HUES48 (cell line): Measurements from ENCODE around the gene SLC16A8.

Experiments
- H3K27ac ChIP-seq: one replicate; pipeline ENCODE4 v1.7.0; 2013; ENCODE audit warnings: low read depth, low read length, inconsistent platforms
- H3K27me3 ChIP-seq: 2 replicates; pipeline ENCODE4 v1.6.1; 2013; ENCODE audit warnings: mild to moderate bottlenecking, low read length; ENCODE audit not compliant: control insufficient read depth, insufficient read depth
- H3K36me3 ChIP-seq: 2 replicates; pipeline ENCODE4 v1.6.1; 2013; ENCODE audit warnings: low read length; ENCODE audit not compliant: control insufficient read depth, insufficient read depth
- H3K4me1 ChIP-seq: 2 replicates; pipeline ENCODE4 v1.6.1; 2013; ENCODE audit warnings: mild to moderate bottlenecking, low read length; ENCODE audit not compliant: control insufficient read depth, insufficient read depth
- H3K4me3 ChIP-seq: 2 replicates; pipeline ENCODE4 v1.5.1; 2013; ENCODE audit warnings: mild to moderate bottlenecking, low read depth, low read length
- H3K9ac ChIP-seq: 2 replicates; pipeline ENCODE4 v1.6.1; 2013; ENCODE audit warnings: mild to moderate bottlenecking, low read depth, low read length, moderate library complexity
- H3K9me3 ChIP-seq: 2 replicates; pipeline ENCODE4 v1.6.1; 2013; ENCODE audit warnings: low read length; ENCODE audit not compliant: control insufficient read depth, insufficient read depth

The SLC16A8 gene

DNA sequence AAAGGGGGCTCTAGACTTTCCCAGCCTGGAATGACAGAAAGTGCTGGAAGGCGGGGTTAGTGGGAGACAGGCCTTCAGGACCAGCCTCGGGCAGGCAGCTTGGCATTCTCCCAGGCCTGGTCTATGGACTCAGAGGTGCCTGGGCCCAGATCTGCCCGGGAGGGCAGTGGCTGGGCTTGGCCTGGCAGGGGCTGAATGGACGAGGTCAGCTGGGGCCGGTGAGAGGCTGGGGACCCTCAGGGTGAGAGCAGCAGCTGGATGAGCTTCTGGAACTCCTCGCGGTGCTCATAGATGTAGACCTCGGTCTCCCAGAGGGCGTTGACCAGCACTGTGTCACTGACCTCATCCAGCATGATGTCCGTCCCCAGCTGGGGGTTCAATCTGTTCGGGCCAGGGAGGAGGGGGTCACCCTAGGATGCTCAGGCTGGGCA lies 28.0 kb upstream of the SLC16A8 start:
- Histone ChIP-seq H3K4me1 (no peaks in the 10 kb centered on the region), H3K27ac (no peak overlapping the region), H3K9me3 (no peaks in the 10 kb centered on the region), H3K9ac (no peak overlapping the region), H3K4me3 (no peak overlapping the region), H3K36me3 (no peaks in the 10 kb centered on the region), H3K27me3 (peaks cover 3% of the 10 kb centered on the region; the same call in 1 of the 2 replicates)

DNA sequence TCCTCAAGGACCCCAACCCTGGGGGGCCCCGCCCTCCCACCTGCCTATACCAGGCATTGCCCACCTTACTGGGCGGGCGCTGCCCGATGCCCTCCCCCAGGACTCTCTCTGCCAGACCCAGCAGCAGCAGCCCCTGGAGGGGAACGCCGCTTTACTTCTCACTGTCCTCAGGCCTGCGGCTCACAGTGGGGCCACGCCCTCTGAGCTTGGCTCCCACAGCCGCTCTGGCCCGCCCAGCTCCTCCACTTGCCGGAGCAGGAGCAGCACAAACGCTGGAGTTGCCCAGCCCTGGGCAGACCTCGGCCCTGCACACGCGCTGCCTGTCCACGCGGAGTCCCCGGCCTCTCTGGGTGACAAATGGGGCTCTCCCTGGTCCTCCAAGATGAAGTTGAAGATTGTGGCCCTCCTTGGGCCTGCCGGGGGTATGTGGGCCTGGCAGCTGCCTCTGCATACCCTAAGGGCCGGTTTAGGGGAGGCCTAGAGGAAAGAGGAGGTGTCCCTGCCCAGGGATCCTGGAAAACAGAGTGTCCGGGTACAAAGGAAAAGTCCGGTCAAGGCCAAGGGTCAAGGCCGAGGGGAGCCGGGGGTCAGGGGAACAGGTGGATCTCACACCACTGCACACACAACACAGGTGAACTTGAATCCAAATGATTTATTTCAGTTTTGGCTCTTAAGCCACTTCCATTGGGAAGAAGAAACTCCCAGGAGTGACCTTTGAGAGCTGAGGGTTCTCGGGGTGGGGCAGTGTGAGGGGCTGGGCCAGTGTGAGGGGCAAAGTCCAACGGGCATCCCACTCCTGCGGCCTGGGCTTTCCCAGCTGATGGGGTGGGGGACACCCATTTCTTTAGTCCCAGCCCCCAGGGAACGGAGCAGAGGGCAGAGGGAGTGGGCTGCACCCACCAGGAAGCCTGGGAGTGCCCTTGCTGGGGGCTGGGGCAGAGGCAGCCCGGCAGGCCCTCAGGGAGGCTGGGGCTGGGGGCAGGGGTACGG lies 27.2 kb upstream of the SLC16A8 start:
- no peaks in the 10 kb centered on the region for H3K4me1 ChIP-seq
- no peak overlapping the region for H3K4me3 ChIP-seq
- peaks cover 3% of the 10 kb centered on the region; the same call in 1 of the 2 replicates for H3K27me3 ChIP-seq
- no peak overlapping the region for H3K27ac ChIP-seq
- H3K36me3 ChIP-seq, result no peaks in the 10 kb centered on the region
- no peaks in the 10 kb centered on the region for H3K9me3 ChIP-seq
- H3K9ac ChIP-seq, result no peak overlapping the region

DNA sequence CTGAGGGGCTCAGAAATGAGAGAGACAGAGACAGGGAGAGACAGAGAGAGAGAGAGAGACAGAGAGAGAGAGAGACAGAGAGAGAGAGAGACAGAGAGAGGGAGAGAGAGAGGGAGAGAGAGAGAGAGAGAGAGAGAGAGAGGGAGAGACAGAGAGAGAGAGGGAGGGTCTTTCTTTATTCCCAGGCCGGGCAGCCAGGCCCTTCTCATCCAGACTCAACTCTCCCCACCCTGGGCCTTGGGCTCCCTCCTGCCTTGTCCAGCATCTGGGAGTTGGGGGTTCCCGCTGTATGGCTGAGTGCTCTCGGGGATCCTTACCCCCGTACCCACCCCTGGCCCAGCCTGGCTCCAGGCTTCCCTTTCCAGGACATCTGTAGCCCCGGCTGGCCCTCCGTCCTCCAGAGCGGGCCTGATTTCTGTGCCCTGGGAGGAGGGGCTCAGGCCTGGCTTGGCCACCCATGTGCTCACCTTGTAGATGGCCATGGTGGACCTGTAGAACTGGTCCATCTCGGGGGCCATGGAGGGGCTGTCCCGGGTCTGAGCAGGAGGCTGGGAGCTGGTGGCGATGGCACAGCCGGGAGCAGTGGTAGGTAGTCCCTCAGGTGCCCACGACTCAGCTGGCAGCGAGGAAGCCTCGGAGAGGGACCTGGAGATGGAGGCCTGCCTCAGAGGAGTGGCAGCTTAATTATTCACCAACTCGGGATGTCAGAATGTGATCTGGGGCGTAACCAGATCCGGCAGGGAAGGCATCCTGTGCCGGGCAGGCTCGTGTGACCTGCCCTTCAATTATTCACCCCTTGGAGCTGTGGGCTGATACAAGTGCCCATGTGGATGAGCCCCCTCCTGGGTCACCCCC lies 26.3 kb upstream of the SLC16A8 start, which contains the start of gene BAIAP2L2:
Gene BAIAP2L2, minus strand, starts transcription at position 677 of the 855 bp plus-strand sequence. Its CDS starts 159 bp downstream, at position 518.
- no peak within 1 kb of the TSS for H3K27ac ChIP-seq
- H3K36me3 ChIP-seq, result no peaks in the 10 kb centered on the region
- no peaks in the 10 kb centered on the region for H3K4me1 ChIP-seq
- H3K27me3 ChIP-seq, result peaks cover 3% of the 10 kb centered on the region; the same call in 1 of the 2 replicates
- H3K4me3 ChIP-seq, result no peak within 1 kb of the TSS
- no peak within 1 kb of the TSS for H3K9ac ChIP-seq
- no peaks in the 10 kb centered on the region for H3K9me3 ChIP-seq

DNA sequence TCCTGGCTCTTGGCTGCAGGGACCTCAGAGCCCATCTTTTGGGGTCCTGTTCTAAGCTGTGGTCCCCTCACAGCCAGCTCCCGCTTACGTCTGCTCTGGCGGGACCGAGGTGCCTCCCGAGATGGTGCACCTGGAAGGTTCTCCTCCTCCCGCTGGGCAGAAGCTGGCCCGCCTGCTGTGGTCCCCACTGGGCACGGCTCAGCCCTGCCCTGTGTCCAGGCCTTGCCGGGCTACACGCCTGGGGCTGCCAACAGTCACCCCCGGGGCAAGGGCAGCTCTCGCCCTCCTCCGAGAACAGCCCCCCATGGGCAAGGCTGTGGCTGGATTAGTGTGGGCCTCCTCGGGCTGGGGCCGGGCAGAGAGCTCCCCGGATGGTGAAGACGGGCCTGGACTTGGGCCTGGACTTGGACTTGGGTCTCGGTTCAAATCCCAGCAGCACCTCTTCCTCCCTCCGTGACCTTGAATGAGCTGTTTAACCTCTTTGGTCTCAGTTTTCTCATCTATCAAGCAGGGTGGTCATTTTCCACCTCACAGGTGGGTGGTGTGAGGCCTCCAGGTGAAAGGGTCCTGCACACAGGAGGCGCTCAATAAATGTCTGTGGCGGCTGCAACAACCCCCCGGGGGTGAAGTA lies 25.5 kb upstream of the SLC16A8 start:
- Histone ChIP-seq H3K9ac (no peak overlapping the region), H3K36me3 (no peaks in the 10 kb centered on the region), H3K4me1 (no peaks in the 10 kb centered on the region), H3K9me3 (no peaks in the 10 kb centered on the region), H3K27me3 (peaks cover 3% of the 10 kb centered on the region; the same call in 1 of the 2 replicates), H3K4me3 (no peak overlapping the region), H3K27ac (no peak overlapping the region)

DNA sequence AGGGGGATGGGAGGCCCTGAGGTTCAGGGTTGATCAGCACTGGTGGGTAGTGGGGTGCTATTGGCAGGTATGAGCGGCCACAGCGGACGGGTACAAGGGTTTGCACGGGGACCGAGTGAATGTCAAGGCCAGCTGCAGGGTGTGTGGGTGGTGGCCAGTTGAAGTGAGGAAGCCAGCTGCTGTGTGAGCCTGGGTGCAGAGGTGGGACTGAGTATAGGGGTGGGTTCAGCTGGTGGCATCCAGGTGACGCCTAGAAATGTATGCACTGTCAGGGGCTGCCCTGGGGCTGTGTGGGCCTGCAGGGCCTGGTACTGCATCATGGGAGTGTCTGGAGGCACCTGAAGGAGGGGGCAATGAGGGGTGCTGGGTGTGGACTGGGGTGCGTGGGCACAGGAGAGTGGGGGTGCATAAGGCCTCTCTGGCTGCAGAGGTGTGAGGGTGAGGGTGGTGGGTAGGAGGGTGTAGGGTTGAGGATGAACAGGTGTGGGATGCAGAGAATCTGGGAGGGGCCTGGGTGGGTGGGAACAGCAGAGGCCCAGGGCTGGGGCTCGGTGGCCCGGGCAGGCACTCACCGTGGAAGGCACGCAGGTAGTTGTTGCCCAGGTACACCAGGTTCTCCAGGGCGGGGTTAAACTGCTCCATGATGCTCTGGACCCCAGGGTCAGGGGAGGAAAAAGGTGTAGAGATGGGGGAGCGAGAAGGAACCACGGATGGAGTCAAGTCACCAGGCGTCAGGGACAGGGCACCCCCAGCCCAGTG lies 24.8 kb upstream of the SLC16A8 start:
- Histone ChIP-seq H3K27ac (no peak overlapping the region), H3K9ac (no peak overlapping the region), H3K4me3 (no peak overlapping the region), H3K4me1 (no peaks in the 10 kb centered on the region), H3K27me3 (peaks cover 3% of the 10 kb centered on the region; the same call in 1 of the 2 replicates), H3K36me3 (no peaks in the 10 kb centered on the region), H3K9me3 (no peaks in the 10 kb centered on the region)

DNA sequence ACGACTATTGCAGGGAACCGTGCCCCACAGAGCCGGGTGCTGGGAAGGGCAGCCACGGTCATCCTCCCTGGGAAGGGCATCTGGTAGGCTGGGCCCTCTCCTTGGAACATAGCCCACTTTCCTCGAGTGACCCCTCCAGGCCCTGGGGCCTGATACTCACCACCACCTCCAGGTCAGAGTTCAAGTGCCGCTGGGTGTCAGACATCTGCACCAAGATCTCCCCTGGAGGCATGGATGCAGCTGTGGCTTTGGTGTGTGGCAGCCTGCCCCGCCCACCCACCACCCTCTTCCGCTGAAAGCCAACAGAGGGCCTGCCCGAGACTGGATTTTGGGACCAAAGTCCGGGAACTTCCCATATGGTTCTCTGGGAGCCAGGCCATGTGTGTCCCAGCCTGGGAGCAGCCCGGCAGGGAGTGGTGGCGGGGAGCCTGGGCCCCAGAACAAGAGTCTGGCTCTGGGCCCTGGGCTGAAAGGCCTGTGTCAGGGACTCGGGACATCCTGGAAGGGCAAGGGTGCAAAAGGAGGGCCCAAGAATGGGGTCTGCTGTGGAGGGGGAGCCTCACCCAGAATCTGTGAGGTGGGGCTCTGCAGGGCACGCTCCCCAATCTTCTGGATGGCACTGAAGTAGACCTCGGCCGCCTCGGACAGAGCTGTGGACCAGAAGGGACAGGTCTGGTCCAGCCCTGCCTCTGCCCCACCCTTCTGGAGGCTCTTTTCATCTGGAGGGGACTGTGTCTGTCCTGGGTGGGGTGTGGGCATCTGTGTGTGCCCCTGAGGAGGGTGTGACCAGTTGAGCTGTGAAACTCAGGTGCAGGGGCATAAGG lies 23.9 kb upstream of the SLC16A8 start:
- H3K4me1 ChIP-seq, result no peaks in the 10 kb centered on the region
- H3K9ac ChIP-seq, result no peak overlapping the region
- H3K4me3 ChIP-seq, result no peak overlapping the region
- H3K36me3 ChIP-seq, result no peaks in the 10 kb centered on the region
- no peak overlapping the region for H3K27ac ChIP-seq
- H3K9me3 ChIP-seq, result no peaks in the 10 kb centered on the region
- H3K27me3 ChIP-seq, result peaks cover 3% of the 10 kb centered on the region; the same call in 1 of the 2 replicates

DNA sequence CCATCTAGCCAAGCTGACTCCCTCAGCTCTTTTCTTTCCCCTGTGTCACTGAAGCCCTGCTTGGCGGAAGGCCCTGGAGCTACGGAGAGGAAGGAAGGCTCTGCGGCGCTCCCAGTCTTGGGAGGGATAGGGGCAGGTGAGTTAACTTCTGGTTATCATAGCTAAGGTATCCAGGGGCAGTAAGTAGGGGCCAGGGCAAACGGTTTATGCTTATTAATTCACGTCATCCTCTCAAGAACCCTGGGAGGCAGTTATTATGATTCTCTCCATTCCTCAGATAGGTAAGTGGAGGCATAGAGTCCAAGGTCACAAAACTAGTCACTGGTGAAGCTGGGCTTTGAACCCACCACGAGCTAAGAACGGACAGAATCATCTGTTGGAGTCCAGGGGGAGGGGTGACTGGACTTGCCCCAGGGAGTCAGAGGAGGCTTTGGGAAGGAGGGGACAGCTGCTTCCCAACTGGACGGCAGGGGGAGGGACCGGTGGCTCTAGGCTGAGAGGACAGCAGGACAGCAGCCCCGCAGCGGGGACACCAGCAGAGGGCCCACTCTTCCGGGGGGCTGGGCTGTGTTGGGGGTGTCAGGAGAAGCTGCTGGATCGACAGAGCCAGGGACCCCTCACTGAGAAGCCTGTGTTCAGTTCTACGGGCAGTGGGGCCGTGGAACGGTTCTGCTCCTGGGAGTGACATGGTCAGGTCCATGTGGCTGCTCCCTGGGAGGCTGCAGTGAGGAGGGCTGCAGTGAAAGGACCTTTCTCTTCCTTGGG lies 23.0 kb upstream of the SLC16A8 start:
- H3K27me3 ChIP-seq, result peaks cover 3% of the 10 kb centered on the region; the same call in 1 of the 2 replicates
- H3K9me3 ChIP-seq, result no peaks in the 10 kb centered on the region
- no peaks in the 10 kb centered on the region for H3K4me1 ChIP-seq
- H3K27ac ChIP-seq, result no peak overlapping the region
- H3K9ac ChIP-seq, result no peak overlapping the region
- H3K36me3 ChIP-seq, result no peaks in the 10 kb centered on the region
- H3K4me3 ChIP-seq, result no peak overlapping the region

DNA sequence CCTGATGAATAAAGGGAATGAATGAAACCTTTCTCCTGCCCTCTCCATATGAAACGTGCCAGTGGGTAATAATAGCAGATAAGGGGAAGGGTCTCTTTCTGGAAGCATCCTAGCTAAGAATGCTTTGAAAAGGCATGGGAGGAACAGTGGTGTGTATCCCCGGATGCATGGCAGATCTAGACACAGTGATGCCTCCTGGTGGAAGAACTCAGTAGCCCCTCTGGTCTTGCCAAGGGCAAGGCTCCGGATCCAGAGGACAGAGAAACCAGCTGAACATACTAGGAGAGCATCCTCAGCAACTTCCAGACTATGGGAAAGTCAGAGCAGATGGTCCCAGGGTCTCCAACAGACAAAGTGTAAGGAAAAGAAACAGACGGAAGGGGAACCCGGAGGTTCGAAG lies 20.1 kb upstream of the SLC16A8 start:
- H3K27ac ChIP-seq, result no peak overlapping the region
- H3K9ac ChIP-seq, result no peak overlapping the region
- H3K4me3 ChIP-seq, result no peak overlapping the region
- H3K36me3 ChIP-seq, result no peaks in the 10 kb centered on the region
- H3K4me1 ChIP-seq, result no peaks in the 10 kb centered on the region
- H3K27me3 ChIP-seq, result no peaks in the 10 kb centered on the region; the same call in 1 of the 2 replicates
- H3K9me3 ChIP-seq, result no peaks in the 10 kb centered on the region

DNA sequence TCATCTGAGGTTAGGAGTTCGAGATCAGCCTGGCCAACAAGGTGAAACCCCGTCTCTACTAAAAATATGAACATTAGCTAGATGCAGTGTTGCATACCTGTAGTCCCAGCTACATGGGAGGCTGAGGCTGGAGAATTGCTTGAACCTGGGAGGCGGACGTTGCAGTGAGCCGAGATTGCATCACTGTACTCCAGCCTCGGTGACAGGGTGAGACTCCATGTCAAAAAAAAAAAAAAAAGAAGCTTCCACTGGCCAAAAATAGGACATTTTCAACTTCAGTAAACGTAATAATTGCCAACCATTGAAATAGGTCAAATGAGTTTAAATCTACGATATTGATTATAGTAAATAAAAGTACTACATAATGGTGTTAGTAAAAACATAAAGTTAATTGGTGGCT lies 19.7 kb upstream of the SLC16A8 start:
- Histone ChIP-seq H3K27me3 (no peaks in the 10 kb centered on the region), H3K4me1 (no peaks in the 10 kb centered on the region), H3K36me3 (no peaks in the 10 kb centered on the region), H3K27ac (no peak overlapping the region), H3K4me3 (no peak overlapping the region), H3K9me3 (no peaks in the 10 kb centered on the region), H3K9ac (no peak overlapping the region)
